ENCODE measurements around the gene BIRC3.
A peak's percentile ranks its signal among the peaks of the same experiment; 100 is the strongest.

Gene BIRC3

DNA sequence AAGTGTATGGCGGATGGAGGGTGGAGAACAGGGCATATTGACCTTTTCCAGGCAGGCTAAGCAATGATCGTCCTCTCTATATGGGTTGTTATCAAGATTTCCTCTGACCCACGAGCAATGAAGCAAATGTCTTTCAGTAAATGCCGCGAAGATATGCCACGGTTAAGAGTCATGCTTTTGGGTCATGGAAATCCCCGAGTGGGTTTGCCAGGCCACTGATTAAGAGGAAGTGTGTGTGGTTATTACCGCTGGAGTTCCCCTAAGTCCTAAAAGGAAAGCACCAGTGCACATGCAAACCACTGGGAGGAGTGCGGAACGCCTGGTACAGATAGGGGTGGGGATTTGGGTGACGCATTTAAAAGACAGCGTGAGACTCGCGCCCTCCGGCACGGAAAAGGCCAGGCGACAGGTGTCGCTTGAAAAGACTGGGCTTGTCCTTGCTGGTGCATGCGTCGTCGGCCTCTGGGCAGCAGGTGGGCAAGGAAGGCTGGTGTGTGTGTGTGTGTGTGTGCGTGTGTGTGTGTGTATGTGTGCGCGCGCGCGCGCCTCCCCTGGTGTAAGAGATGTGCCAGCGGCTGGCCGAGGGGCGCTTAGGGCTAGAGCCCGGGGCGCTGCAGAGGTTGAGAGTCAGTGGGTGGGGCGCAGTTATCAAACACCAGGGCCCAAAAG lies at the start of gene BIRC3:
TSS of gene BIRC3 (plus strand) at position 386 of the 669 bp plus-strand sequence. CDS start 7,026 bp downstream, outside the sequence.
- Mint-ChIP-seq H3K4me3 (peak within 1 kb of the TSS; percentile 92), H3K27me3 (ENCODE audit: low read depth) (no peaks in the 10 kb centered on the region), H3K4me1 (ENCODE audit: low read depth) (peaks cover 63% of the 10 kb centered on the region), H3K36me3 (ENCODE audit: low read depth) (peaks cover 34% of the 10 kb centered on the region), H3K9me3 (no peaks in the 10 kb centered on the region), H3K27ac (peak within 1 kb of the TSS; percentile 96)
- DNase-seq (ENCODE audit: low spot score), result peak; percentile 96

GRCh38 chr11:102267609-102268008 lies 49.7 kb upstream of the BIRC3 start:
- peaks cover 47% of the 10 kb centered on the region for H3K27me3 Mint-ChIP-seq (ENCODE audit: low read depth)
- no peaks in the 10 kb centered on the region for H3K9me3 Mint-ChIP-seq
- peak overlapping the region; percentile 55 for H3K4me3 Mint-ChIP-seq
- no peak overlapping the region for H3K27ac Mint-ChIP-seq
- no peaks in the 10 kb centered on the region for H3K36me3 Mint-ChIP-seq (ENCODE audit: low read depth)
- peaks cover 24% of the 10 kb centered on the region for H3K4me1 Mint-ChIP-seq (ENCODE audit: low read depth)
- no peak for DNase-seq (ENCODE audit: low spot score)

DNA sequence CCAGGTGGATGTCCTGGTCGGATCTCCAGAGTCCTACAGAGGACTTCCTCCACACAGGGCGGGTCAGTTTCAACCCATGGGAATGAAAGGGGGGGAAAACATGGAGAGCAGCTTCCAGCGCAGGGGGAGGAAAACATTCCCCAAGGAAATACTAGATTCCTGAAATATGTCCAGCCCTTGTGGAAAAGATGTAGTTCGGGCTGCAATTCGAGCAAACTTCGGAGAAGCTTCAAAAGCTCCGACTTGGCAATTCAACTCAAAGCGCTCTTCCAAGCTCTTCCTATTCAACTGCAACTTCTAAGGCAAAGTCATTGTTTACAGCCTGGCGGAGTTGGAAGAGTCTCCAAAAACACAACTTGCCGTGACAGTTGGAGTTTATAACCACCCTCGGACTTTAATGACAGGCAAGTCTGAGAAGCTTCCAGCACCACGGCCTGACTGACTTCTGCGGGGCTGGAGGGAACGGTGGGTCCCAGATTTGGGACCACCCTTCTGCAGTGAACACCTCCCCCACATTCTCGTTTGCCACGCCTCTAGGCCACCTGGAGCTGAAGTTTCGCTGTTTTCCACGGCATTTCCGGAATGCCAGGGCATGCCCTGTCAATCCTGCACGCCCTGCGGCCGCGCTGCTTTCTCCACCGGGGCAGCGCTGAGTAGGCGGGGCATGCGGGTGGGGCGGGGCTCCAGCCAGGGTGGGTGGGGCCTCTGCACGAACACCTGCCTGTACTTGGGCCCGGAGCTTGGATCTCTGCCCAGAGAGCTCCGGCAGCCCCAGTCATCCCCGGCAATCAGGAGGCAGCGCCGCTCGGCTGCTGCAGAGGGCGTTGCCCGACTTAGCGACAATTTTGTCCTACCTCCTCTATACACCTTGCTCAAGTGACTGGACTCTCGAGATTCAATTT lies 49.0 kb upstream of the BIRC3 start:
- no peaks in the 10 kb centered on the region for H3K9me3 Mint-ChIP-seq
- H3K4me1 Mint-ChIP-seq (ENCODE audit: low read depth), result peaks cover 26% of the 10 kb centered on the region
- no peak overlapping the region for H3K27ac Mint-ChIP-seq
- peak overlapping the region; percentile 59 for H3K4me3 Mint-ChIP-seq
- peaks cover 51% of the 10 kb centered on the region for H3K27me3 Mint-ChIP-seq (ENCODE audit: low read depth)
- peak; percentile 63 for DNase-seq (ENCODE audit: low spot score)
- no peaks in the 10 kb centered on the region for H3K36me3 Mint-ChIP-seq (ENCODE audit: low read depth)

- H3K36me3 Mint-ChIP-seq (ENCODE audit: low read depth), result no peaks in the 10 kb centered on the region
- H3K27me3 Mint-ChIP-seq (ENCODE audit: low read depth), result peaks cover 52% of the 10 kb centered on the region
- H3K4me1 Mint-ChIP-seq (ENCODE audit: low read depth), result peaks cover 26% of the 10 kb centered on the region
- no peaks in the 10 kb centered on the region for H3K9me3 Mint-ChIP-seq
- H3K4me3 Mint-ChIP-seq, result peak overlapping the region; percentile 59
- no peak for DNase-seq (ENCODE audit: low spot score)
- H3K27ac Mint-ChIP-seq, result no peak overlapping the region
Measured at GRCh38 chr11:102268985-102269470, 48.3 kb upstream of the BIRC3 start.

DNA sequence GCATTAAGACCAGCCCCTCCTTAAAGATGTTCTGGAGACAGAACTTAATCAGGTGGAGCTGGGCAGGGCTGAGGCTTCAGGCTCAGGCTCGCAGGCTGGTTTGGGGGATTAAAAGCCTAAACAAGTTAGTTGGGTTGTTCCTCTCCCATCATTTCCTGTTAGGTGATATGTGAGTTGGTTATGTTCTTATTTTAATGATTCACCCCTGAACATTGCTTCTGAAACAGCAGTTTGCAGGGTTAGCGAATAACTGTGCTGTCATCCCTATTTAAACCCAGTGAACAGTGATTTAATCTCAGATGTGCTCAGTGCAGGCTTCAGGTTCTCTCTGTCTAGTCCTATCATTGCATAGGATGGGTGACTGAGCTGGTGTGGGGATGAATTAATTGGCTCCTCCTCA lies 47.4 kb upstream of the BIRC3 start:
- Mint-ChIP-seq H3K9me3 (no peaks in the 10 kb centered on the region), H3K36me3 (ENCODE audit: low read depth) (no peaks in the 10 kb centered on the region), H3K4me1 (ENCODE audit: low read depth) (peaks cover 26% of the 10 kb centered on the region), H3K27me3 (ENCODE audit: low read depth) (peaks cover 56% of the 10 kb centered on the region), H3K4me3 (peak overlapping the region; percentile 44), H3K27ac (no peak overlapping the region)
- DNase-seq (ENCODE audit: low spot score), result no peak

- Mint-ChIP-seq H3K4me1 (ENCODE audit: low read depth) (peaks cover 26% of the 10 kb centered on the region), H3K9me3 (no peaks in the 10 kb centered on the region), H3K27me3 (ENCODE audit: low read depth) (peaks cover 55% of the 10 kb centered on the region), H3K27ac (no peak overlapping the region), H3K36me3 (ENCODE audit: low read depth) (no peaks in the 10 kb centered on the region), H3K4me3 (peak overlapping the region; percentile 12)
- no peak for DNase-seq (ENCODE audit: low spot score)
Measured at GRCh38 chr11:102272047-102272824, 45.0 kb upstream of the BIRC3 start.

DNA sequence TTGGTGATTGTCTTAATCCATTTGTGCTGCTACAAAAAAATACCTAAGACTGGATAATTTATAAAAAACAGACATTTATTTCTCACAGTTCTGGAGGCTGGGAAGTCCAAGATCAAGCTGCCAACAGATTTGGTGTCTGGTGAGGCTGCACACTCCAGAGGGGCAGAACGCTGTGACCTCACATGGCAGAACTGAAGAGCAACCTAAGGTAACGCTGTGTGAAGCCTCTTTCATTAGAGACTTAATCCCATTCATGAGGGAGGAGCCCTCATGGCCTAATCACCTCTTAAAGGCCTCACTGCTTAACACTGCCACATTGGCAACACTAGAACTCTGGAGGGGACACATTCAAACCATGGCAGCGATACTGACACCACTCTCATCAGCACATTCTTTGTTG lies 42.7 kb upstream of the BIRC3 start:
- Mint-ChIP-seq H3K4me1 (ENCODE audit: low read depth) (peaks cover 17% of the 10 kb centered on the region), H3K36me3 (ENCODE audit: low read depth) (no peaks in the 10 kb centered on the region), H3K27me3 (ENCODE audit: low read depth) (peaks cover 36% of the 10 kb centered on the region)

GRCh38 chr11:102276362-102276761 lies 40.9 kb upstream of the BIRC3 start:
- no peak overlapping the region for H3K4me3 Mint-ChIP-seq
- H3K27ac Mint-ChIP-seq, result no peak overlapping the region
- H3K36me3 Mint-ChIP-seq (ENCODE audit: low read depth), result no peaks in the 10 kb centered on the region
- H3K4me1 Mint-ChIP-seq (ENCODE audit: low read depth), result peaks cover 15% of the 10 kb centered on the region
- no peak for DNase-seq (ENCODE audit: low spot score)
- peaks cover 23% of the 10 kb centered on the region for H3K27me3 Mint-ChIP-seq (ENCODE audit: low read depth)
- H3K9me3 Mint-ChIP-seq, result no peaks in the 10 kb centered on the region

More for the DNA sequence above, 42.7 kb upstream of the BIRC3 start:
- DNase-seq (ENCODE audit: low spot score), result no peak
- H3K27ac Mint-ChIP-seq, result no peak overlapping the region
- no peaks in the 10 kb centered on the region for H3K9me3 Mint-ChIP-seq
- H3K4me3 Mint-ChIP-seq, result no peak overlapping the region

GRCh38 chr11:102276783-102277182 lies 40.5 kb upstream of the BIRC3 start:
- Mint-ChIP-seq H3K4me1 (ENCODE audit: low read depth) (peaks cover 15% of the 10 kb centered on the region), H3K9me3 (no peaks in the 10 kb centered on the region), H3K4me3 (no peak overlapping the region), H3K36me3 (ENCODE audit: low read depth) (no peaks in the 10 kb centered on the region), H3K27me3 (ENCODE audit: low read depth) (peaks cover 19% of the 10 kb centered on the region), H3K27ac (no peak overlapping the region)
- DNase-seq (ENCODE audit: low spot score), result no peak

DNA sequence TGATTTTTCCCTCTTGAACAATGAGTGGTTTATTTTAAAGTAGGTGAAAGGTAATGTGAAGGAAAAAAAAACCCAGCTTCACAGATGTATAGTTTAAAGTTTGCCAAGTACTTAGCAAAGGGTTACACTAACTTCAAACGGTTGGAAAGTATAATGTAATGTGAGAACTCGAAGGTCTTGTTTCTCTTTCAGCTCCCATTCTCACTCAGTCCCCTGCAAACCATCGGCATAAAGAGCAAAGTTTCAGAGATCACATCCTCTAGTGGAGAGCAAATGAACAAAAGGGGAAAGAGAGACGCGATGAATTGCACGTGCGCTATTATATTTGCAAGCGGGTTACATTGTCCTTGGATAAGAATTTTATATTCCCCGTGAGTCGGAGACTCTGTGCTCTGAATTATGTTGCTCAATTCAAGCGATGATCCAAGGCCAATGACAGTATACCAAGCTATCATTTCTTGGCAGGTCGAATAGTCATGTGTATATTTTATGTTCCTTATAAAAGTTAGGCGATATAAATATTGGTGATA lies 37.6 kb upstream of the BIRC3 start:
- Mint-ChIP-seq H3K36me3 (ENCODE audit: low read depth) (no peaks in the 10 kb centered on the region), H3K27ac (no peak overlapping the region), H3K4me1 (ENCODE audit: low read depth) (peaks cover 9% of the 10 kb centered on the region), H3K9me3 (no peaks in the 10 kb centered on the region), H3K27me3 (ENCODE audit: low read depth) (peaks cover 4% of the 10 kb centered on the region), H3K4me3 (peak overlapping the region; percentile 35)
- no peak for DNase-seq (ENCODE audit: low spot score)

DNA sequence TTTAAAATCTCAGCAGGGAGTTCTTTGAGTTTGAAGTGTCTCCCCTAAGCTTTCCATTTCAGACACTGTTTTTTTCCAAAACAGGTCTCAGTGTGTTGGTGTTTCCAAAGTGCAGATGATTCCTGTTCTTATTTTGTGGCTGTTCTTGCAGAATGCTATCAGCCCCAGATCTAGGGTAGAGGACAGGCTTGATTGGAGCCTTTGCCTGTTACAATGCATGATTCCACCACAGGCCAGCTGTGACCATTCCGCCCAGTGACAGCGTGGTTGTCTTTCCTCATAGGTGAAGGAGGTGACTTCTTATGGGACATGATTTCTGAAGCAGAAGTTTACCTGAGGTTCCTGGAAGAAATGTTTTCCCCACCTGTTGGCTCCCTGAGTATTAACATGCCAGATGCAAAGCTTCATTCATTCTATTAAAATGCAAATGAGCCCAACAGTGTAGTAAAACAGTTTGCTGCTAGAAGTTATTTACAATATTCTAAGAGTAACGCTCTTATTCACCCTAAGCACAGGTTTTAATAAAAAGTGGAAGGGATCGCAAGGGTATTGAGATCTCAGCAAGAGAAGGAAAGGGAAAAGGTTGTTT lies 36.9 kb upstream of the BIRC3 start:
- H3K36me3 Mint-ChIP-seq (ENCODE audit: low read depth), result no peaks in the 10 kb centered on the region
- peaks cover 9% of the 10 kb centered on the region for H3K4me1 Mint-ChIP-seq (ENCODE audit: low read depth)
- DNase-seq (ENCODE audit: low spot score), result no peak
- H3K27ac Mint-ChIP-seq, result no peak overlapping the region
- H3K27me3 Mint-ChIP-seq (ENCODE audit: low read depth), result peaks cover 4% of the 10 kb centered on the region
- no peaks in the 10 kb centered on the region for H3K9me3 Mint-ChIP-seq
- H3K4me3 Mint-ChIP-seq, result no peak overlapping the region

- no peaks in the 10 kb centered on the region for H3K9me3 Mint-ChIP-seq
- H3K4me1 Mint-ChIP-seq (ENCODE audit: low read depth), result peaks cover 15% of the 10 kb centered on the region
- H3K36me3 Mint-ChIP-seq (ENCODE audit: low read depth), result no peaks in the 10 kb centered on the region
- no peaks in the 10 kb centered on the region for H3K27me3 Mint-ChIP-seq (ENCODE audit: low read depth)
- no peak overlapping the region for H3K27ac Mint-ChIP-seq
- no peak overlapping the region for H3K4me3 Mint-ChIP-seq
- no peak for DNase-seq (ENCODE audit: low spot score)
Measured at GRCh38 chr11:102283116-102283485, 34.2 kb upstream of the BIRC3 start.

DNA sequence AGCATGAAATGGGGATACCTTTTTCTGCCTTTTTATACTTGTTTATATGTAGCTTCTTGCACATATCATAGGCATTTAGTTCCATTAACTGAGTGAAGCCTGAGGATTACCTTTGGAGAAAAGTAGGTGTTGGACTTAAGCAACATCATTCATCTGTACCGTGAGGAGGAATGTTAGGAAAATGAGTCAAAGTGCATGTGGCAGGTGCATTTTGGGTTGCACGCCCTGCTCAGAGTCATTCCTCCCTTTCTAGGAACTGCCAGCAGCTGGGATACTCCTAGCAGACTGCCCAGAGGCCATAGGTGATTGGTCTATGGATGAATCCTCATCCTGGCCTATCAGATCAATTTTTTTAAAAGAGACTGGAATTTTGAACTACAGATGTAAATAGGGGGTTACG lies 33.3 kb upstream of the BIRC3 start:
- no peak overlapping the region for H3K27ac Mint-ChIP-seq
- no peak overlapping the region for H3K4me3 Mint-ChIP-seq
- no peaks in the 10 kb centered on the region for H3K27me3 Mint-ChIP-seq (ENCODE audit: low read depth)
- H3K4me1 Mint-ChIP-seq (ENCODE audit: low read depth), result peaks cover 23% of the 10 kb centered on the region
- H3K9me3 Mint-ChIP-seq, result no peaks in the 10 kb centered on the region
- DNase-seq (ENCODE audit: low spot score), result no peak
- H3K36me3 Mint-ChIP-seq (ENCODE audit: low read depth), result no peaks in the 10 kb centered on the region
